BJ (cell line): Measurements from ENCODE around the gene CBFB. TPM values are rescaled to one million over a fixed set of nuclear protein-coding genes. Genes with fewer than 3 reads are reported as not detected.

Experiments
- CTCF ChIA-PET: fragments of 350-600 bp; formaldehyde crosslinking; extraction: SDS; loops from one replicate; lab custom pipeline; 2021; ENCODE audit warnings: antibody characterized with exemption, inconsistent platforms; lab: Yijun Ruan, JAX
- POLR2A ChIA-PET: fragments of 300-600 bp; sonication (Branson Sonifier 250); formaldehyde crosslinking; extraction: SDS; loops from one replicate; lab custom pipeline; 2021; ENCODE audit warnings: antibody characterized with exemption; lab: Charles Lee
- DNase-seq: peaks from one replicate; pipeline ENCODE4 v3.0.0-alpha.2; 2011; ENCODE audit warnings: low read depth
- H3K27me3 ChIP-seq: 2 replicates; pipeline ENCODE4 v1.6.0; 2011; ENCODE audit warnings: low read length; ENCODE audit not compliant: control insufficient read depth, insufficient read depth
- H3K36me3 ChIP-seq: 2 replicates; pipeline ENCODE4 v1.5.1; 2011; ENCODE audit warnings: low read length; ENCODE audit not compliant: control insufficient read depth, insufficient read depth
- H3K4me3 ChIP-seq: 2 replicates; pipeline ENCODE4 v1.5.1; 2011; ENCODE audit warnings: low read depth, mild to moderate bottlenecking, control low read depth, low read length
- CTCF ChIP-seq: IDR thresholded peaks from 2 replicates; pipeline ENCODE4 v1.5.1; 2011; ENCODE audit warnings: low read depth, mild to moderate bottlenecking, control low read depth, inconsistent platforms, low read length, moderate library complexity; ENCODE audit not compliant: insufficient read depth
- polyA plus RNA-seq: library from polyadenylated mRNA; depleted of rRNA; stranded (reverse); fragments of >200 nt; gene quantifications from 2 replicates; pipeline ENCODE4 v1.2.3, GENCODE V29; 2011

CBFB gene
- polyA plus RNA-seq, 1 experiment: 14.7 TPM

GRCh38 chr16:67000384-67001351, 28.3 kb upstream of the CBFB start:
- TF ChIP-seq CTCF: no peak
- Histone ChIP-seq H3K27me3 (no peaks in the 10 kb centered on the region; the same call in 1 of the 2 replicates), H3K4me3 (peak overlapping the region; percentile 56), H3K36me3 (no peaks in the 10 kb centered on the region)
- CTCF ChIA-PET: interaction anchor here (1.1 kb wide), 1 partner anchor 23 kb away, joined by 4 read pairs; no protein-coding TSS in a partner anchor
- no peak for DNase-seq
- POLR2A ChIA-PET: no interaction called here

GRCh38 chr16:67001726-67002125, 27.2 kb upstream of the CBFB start:
- TF ChIP-seq CTCF: no peak
- DNase-seq: no peak
- ChIA-PET POLR2A (no interaction called here), CTCF (interaction anchor here (0.7 kb wide), 1 partner anchor 154 kb away, joined by 3 read pairs; no protein-coding TSS in a partner anchor)
- H3K4me3 ChIP-seq: no peak overlapping the region
- no peaks in the 10 kb centered on the region for H3K36me3 ChIP-seq
- H3K27me3 ChIP-seq: no peaks in the 10 kb centered on the region; the same call in 1 of the 2 replicates

GRCh38 chr16:67006930-67007658, 21.9 kb upstream of the CBFB start:
- no peaks in the 10 kb centered on the region for H3K36me3 ChIP-seq
- CTCF ChIA-PET: interaction anchor here (0.7 to 1.5 kb wide), 7 partner anchors 11 to 163 kb away, joined by 3 to 5 read pairs (median 3); partner anchors contain the start of gene NOL3
- no peak for TF ChIP-seq CTCF
- DNase-seq: no peak
- POLR2A ChIA-PET: no interaction called here
- H3K27me3 ChIP-seq: no peaks in the 10 kb centered on the region
- H3K4me3 ChIP-seq: no peak overlapping the region

- Histone ChIP-seq H3K4me3 (no peak overlapping the region), H3K27me3 (no peaks in the 10 kb centered on the region), H3K36me3 (no peaks in the 10 kb centered on the region)
- DNase-seq: no peak
- no peak for TF ChIP-seq CTCF
- CTCF ChIA-PET: interaction anchor here (0.7 to 1.5 kb wide), 4 partner anchors 8 to 48 kb away, joined by 3 to 5 read pairs (median 4); partner anchors contain the start of genes CES3 and CES4A
- POLR2A ChIA-PET: no interaction called here
These were observed 19.8 kb upstream of the CBFB start for GRCh38 chr16:67009158-67009557.

- ChIA-PET CTCF (interaction anchor here (0.7 to 3.4 kb wide), 4 partner anchors 39 to 144 kb away, joined by 3 to 29 read pairs (median 5); no protein-coding TSS in a partner anchor), POLR2A (no interaction called here)
- TF ChIP-seq CTCF: no peak
These were observed 17.7 kb upstream of the CBFB start for GRCh38 chr16:67011274-67011673.

More at GRCh38 chr16:67011274-67011673, 17.7 kb upstream of the CBFB start:
- no peak overlapping the region for H3K4me3 ChIP-seq
- no peaks in the 10 kb centered on the region for H3K27me3 ChIP-seq
- DNase-seq: no peak
- no peaks in the 10 kb centered on the region for H3K36me3 ChIP-seq
